RPMI7951 (cell line): ENCODE measurements around the gene BRI3. TPM values are rescaled to one million over a fixed set of nuclear protein-coding genes. Genes with fewer than 3 reads are reported as not detected.
A peak's percentile ranks its signal among the peaks of the same experiment; 100 is the strongest.

ENCODE experiments used
- DNase-seq: peaks from one replicate; pipeline ENCODE4 v3.0.0-alpha.2; 2012; ENCODE audit warnings: low read depth
- total RNA-seq: library from RNA; depleted of rRNA; stranded (reverse); fragments of >200 nt; shearing (Covaris generic); gene quantifications from 2 replicates; pipeline ENCODE4 v1.2.3, GENCODE V29; 2014; rRNA removed

BRI3 gene, protein sequence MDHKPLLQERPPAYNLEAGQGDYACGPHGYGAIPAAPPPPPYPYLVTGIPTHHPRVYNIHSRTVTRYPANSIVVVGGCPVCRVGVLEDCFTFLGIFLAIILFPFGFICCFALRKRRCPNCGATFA
- total RNA-seq: 74.1 and 76.9 TPM in 2 replicates

DNA sequence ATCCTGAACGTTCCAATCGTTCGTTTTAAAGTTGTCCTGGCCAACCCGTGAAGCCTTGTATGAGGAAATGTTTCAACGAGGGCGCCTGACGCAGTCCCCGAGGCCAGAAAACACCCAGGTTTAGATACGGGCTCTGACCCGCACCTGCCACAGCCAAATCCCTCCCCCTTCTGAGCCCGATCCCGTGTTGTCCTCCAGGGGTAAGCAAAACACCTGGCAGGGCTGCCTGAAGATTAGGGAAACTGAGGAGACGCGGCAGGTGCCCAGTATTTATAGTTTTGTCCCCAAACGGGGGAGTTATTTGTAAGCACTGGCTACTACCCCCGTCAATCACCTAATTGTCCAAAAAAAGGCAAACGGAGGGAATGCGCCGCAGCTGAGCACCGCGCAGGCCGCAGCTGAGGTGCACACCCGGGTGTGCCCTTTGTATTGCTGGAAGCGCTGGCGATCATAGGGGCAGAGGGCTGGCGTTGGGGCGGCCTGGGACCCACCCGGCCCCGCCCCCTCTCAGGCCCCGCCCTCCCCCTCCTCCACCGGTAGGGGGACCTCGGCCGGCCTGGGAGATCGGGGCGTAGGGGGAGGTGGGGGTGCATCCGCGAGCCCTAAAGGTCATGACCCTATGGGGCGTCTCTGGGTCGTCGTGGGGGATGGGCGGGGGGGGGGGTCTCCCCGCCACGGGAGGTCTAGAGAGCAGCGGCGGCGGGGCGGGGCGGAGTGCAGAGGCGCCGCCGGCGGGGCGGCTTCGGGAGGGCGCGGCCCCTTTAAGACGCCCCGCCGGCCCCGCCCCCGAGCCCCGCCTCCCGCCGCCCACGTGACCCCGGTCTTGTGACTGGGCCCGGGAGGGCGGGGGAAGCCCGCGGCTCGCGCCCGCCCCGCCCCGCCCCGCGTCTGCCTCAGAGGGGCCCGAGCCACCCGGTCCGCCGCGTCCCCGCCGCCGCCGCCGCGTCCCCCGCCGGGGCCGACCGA lies at the start of gene BRI3:
TSS of gene BRI3 (plus strand) at position 896 of the 966 bp plus-strand sequence. CDS start 110 bp downstream, outside the sequence.
- DNase-seq: peak; percentile 90

DNA sequence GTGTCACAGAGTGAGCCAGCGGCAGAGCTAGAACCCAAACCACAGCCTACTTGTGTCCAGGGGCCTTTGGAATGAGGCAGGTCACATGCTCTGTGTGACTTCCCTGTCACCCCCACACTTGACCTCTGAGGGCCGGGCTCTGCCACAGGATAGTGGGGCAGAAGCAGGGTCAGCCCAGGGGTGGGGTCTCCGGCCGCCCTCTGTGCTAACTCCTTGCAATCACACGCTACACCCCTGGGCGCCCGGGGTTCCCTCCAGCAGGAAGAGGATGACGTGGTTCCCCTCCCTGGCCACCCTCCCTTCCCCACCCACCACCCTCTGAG lies 49.3 kb upstream of the BRI3 start:
- no peak for DNase-seq

DNA sequence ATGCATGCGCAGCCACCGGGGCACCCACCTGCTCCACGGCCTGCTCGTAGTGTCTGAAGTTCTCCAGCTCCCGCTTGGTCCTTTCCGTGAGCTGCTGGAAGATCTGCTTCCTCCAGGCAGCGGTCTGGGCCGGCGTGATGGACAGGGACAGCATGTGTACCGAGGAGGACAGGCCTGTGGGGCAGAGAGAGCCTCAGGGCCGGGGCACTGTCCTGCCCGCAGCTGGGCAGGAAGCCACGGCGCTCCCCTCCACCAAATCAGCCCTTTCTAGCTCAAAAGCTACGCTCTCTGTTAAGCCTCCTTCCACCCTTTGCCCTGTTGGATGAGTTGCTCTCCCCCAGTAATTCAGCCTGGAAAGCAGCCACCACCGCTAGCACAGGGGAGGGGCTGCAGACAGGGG lies 48.7 kb upstream of the BRI3 start:
- DNase-seq: no peak

DNA sequence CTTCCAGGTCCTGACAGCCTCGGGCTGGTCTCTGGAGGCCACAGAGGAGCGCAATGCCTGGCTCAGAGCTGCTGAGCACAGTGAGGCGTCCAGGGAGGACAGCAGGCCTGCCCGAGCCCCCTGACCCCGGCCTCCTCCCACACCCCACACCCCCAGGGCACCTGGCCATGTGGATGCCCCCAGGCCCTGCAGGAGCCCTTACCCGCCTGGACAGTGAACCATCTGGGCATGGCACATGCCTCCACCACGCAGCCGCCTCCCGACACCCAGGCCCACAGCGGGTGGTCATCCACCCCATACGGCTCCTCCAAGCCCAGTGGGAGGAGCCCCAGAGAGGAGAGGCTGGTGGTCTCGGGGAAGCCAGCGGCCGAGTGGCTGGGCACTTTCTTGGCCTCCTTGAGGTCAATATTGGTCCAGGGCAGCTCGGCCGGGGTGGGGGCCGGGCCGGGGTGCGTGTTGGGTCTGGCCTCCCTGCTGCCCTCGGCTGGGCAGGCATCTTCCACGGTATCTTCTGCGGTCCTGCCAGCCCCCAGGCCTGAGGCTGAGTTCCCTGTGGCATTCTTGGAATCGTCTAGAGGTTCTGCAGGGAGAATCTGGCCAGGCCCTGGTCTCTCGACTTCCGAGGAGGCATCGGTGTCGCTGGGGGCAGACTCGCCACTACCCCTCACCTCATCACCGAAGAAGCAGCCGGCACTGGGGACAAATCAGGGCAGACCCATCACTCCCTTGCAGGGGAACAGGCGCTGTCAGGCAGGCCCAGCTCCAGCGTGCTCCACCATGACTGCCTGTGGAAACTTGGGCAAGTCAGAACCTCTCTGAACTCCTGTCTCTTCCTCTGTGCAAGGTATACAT lies 48.0 kb upstream of the BRI3 start:
- DNase-seq: no peak

DNA sequence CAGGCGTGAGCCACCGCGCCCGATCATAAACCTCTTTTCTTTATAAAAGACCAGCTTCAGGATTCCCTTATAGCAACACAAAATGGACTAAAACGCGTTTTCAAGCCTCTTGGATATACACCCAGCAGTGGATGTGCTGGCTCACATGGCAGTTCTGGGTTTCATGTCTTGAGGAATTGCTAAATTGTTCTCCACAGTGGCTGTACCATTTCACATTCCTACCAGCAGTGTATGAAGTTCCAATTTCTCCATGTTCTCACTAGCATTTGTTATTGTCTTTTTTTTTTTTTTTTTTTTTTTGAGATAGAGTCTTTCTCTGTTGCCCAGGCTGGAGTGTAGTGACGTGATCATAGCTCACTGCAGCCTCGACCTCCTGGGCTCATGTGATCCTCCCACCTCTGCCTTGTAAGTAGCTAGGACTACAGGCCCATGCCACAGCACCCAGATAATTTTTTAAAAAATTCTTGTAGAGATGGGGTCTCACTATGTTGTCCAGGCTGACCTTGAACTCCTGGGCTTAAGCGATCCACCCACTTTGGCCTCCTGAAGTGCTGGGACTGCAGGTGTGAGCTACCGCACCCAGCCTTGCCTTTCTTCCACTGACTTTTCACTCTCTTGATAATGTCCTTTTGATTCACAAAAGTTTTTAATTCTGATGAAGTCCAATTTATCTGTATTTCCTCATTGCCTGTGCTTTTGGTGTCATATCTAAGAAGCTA lies 46.9 kb upstream of the BRI3 start:
- DNase-seq: no peak

DNA sequence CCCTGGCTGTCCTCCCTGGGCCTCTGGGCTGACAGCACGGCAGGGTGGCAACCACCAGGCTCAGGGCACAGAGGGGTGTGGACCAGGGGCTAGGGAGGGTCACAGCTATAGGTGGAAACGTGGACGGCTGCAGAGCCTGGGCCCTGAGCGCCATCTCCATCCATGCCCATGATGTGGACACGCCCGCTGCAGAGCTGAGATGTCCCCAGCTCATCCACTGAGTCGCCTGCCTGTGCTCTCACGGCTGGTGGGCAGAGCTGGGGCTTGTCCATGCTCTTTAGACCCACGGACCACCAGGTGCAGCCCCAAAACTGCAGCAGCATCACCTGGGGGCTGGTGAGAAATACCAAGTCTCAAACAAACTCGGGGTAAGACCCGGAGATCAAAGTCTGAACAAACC lies 45.6 kb upstream of the BRI3 start:
- DNase-seq: no peak

DNA sequence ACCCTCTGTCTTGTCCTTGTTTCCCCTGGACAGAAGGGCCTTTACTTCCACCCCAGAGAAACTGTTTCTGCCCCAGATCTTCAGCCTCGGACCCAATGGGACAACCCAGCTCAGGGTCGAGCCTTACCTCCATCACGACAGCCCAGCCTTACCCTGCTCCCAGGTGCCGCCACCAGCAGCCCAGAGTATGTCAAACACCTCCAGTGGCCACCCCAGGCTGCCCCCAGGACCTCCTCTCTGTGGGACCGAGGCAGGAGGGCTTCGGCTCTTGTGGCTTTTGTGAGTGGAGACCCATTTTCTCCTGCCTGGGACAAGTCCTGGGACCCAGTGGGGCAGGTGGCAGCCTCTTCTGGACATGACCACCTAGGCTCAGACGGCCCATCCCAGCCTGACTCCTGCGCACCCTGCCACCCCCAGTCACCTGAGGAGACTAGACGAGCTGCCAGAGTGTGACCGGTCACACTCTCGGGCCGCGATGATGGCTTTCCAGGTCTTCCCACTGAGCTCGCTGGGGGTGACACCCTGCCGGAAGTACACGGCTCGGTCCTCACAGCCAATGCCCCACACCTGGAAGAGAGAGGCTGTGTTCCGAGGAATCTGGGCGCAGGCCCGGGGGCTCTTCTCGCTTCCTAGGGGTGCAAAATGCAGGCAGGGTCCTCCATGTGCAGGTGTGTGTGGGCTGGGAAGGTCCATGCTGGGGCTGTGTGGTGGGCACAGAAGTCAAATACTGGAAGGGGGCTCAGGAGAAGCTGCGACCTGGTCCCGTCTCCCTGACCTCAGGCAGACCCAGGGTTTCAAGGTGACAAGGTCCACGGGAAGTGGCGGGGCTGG lies 44.9 kb upstream of the BRI3 start:
- no peak for DNase-seq

DNA sequence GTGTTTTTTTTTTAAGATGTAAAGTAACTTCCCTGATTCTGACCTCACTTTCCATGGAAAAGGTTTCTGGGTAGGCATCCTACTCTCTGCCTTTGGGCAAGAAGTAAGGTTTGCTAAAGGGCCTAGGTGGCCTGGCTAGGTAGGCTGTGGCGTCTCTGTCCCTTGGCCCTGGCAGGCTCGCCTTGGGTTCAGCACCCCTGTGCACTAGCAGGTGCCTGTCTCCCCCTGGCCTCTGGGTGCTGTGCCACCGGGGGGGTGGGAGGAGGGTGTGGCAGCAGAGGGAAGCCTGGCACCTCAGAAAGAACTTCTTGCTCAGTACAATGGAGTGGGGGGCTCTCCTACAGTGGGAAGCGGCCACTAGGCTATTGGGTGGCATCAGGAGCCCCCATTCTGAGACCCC lies 43.4 kb upstream of the BRI3 start:
- DNase-seq: no peak

DNA sequence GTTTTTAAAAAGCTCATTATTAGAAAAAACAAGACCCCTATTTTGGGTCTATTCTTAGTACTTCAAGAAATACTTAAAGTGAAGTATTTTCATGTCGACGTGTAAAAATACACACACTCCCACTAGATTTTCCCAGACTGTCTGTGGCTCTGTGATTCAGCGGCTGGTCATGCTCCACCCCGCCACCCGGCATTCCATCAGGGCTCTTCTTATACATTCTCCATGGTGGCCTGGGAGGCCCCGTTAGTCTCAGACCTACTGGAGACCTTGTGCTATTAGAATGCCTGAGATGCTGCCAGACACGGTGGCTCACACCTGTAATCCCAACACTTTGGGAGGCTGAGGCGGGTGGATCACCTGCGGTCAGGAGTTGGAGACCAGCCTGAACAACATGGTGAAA lies 42.5 kb upstream of the BRI3 start:
- no peak for DNase-seq

DNA sequence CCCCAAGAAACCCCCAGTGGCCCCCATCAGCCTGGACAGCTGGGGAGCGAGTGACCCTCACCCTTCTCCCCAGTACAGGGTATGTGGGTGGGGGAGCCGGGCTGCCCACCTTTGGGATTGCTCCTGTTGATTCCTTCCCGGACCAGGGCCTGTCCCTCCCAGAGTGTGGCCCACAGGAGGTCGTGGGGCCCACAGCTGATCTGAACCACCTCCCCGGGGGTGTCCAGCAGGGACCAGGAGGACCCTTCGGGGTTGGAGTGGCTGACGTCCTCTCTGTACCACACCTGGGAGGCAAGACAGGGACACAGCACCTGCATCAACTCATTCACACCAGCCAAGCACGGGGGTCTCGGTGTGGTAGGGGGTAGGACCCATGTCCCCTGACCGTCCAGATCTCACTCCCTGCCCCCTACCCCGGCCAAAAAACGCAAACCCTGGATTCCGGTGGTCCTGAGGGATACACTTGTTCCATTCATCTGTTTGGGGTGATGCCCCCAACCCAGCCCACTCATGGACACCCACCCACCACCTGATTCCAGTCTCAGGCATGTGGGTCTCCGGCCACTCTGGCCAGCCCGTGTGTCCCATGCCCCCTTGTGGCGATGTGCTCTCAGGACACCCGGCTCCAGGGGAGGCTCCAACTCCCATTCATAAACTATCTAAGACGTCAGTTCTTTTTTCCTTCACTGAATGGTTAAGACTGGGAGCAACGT lies 40.4 kb upstream of the BRI3 start:
- DNase-seq: peak; percentile 11

DNA sequence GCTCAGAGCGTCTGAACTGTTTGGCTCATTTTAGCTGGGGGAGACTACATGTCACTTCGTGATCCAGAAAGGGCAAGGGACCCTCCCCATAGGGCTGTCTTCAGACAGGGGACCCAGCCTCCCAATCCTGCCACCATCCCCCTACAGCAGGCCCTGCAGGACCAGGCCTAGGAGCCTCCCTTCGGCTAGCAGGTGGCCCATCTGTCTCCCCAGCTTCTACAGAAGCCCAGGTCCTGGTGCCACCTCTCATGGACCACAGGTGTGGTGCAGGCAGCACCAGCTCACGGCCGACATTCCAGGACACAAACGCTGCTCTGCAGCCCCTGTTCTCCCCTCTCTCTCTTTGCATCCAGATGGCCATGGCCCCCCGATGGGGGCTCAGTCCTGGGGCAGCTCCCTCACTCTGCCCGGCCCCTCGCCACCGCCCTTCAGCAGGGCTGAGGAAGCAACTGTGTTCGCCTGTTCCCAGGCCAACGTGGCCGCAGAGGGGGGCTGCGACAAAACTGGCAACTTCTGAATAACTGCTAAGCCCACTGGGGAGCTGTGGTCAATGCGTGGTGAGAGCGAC lies 39.7 kb upstream of the BRI3 start:
- no peak for DNase-seq

DNA sequence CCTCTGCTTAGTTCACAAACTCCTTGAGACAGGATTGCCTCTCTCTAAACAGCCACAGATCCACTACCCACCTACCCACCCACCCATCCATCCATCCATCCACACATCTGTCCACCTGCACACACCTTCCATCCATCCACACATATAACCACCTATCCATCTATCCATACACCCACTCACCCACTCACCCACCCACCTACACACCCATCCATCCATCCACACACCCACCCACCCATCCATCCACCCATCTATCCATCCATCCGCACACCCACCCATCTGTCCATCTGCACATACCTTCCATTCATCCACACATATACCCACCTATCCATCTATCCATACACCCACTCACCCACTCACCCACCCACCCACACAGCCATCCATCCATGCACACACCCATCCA lies 39.1 kb upstream of the BRI3 start:
- DNase-seq: no peak

DNA sequence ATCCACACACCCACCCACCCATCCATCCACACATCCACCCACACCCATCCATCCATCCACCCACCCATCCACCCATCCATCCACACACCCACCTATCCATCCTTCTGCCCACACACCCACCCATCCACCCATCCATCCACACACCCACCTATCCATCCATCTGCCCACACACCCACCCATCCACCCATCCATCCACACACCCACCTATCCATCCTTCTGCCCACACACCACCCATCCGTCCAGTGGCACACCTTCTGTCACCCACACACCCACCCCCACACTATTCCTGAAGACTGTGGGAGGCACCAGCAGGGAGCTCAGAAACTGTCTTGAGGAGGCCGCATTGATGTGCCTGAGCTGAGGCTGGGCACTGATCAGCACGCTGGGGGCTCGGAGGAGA lies 38.6 kb upstream of the BRI3 start:
- no peak for DNase-seq

DNA sequence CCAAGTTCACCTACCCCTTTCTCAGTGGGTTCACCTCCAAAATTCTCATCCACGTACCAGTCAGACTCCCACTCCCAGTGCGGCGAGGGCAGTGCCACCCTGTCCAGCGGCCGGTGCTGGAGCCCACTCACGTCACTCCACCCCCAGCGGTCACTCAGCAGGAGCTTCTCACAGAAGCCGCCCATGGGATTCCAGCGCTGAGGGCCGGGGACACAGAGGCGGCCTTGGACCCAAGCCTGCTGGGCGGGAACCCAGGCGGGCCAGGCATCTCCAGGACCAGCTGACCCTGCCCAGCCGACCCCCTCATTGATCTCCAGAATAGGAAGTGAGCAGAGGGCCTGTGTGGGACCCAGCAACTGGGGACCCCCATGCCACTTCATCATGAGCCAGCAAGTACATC lies 36.6 kb upstream of the BRI3 start:
- no peak for DNase-seq

DNA sequence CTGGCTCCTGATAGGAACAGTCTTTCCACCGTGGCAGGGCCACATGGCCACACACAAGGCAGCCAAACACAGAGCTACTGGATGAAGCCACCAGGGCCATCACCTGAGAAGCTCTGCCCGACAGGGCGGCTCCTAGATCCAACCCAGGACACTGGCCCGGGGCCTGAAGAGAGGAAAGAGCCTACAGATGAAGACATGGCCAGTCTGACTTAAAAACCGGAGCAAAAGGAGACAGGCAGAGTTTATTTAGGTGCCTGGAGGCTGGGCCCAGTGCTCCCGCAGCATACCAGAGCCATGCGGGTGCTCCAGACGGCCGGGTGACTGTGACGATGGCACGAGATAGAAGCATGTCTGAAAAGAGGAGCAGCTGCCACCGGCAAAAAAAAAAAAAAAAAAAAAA lies 33.3 kb upstream of the BRI3 start:
- DNase-seq: no peak

DNA sequence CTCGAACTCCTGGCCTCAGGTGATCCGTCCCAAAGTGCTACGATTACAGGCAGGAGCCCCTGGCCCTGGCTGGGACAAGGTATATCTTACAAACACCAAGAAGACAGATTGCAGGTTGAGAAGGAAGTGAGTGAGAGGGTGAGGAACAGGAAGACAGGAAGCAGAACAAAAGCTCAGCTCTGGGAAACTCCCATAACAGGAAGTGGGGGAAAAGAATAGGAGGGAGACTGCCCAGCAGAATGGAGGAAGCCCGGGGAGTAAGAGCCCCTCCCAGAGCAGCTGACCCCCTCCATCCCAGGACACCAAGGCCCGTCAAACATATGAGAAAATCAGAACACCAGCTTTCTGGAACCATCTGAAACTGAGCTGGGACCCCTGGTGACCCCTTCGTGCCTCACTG lies 32.4 kb upstream of the BRI3 start:
- DNase-seq: no peak

DNA sequence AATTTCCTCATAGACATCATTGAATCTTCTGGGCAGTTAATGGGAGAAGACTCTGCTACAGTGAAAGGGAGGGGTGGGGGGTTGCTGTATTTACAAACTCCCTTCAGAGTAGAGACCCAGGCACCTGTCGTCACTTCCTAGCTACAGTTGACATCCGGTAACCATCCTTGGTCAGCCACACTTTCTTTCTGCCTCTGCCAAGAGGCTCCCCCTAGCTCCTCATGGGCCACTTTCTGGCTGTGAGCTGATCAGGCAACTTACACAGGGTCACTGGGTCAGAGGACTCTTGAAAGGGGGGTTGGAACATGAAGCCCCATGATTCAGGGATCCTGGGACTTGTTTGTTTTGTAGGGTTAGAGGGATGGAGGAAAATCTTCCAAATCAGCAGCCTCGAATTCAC lies 30.7 kb upstream of the BRI3 start:
- DNase-seq: no peak

DNA sequence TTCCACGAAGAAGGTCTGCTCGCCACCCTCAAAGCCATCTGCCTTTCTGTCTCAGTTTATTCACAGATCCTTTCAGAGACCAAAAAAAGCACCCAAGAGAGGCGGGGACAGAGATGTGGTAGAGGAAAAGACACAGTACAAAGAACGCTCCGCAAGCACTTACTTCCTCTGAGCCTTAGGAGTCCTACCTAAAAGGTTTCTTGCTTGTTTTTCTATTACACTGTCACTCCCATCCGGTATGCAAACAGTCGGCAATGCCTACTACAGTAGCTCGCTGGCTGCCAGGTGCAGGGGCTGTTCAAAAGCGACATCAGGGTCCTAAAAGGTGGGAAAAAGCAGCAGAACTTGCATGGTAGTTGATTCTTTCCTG lies 30.3 kb upstream of the BRI3 start:
- no peak for DNase-seq

DNA sequence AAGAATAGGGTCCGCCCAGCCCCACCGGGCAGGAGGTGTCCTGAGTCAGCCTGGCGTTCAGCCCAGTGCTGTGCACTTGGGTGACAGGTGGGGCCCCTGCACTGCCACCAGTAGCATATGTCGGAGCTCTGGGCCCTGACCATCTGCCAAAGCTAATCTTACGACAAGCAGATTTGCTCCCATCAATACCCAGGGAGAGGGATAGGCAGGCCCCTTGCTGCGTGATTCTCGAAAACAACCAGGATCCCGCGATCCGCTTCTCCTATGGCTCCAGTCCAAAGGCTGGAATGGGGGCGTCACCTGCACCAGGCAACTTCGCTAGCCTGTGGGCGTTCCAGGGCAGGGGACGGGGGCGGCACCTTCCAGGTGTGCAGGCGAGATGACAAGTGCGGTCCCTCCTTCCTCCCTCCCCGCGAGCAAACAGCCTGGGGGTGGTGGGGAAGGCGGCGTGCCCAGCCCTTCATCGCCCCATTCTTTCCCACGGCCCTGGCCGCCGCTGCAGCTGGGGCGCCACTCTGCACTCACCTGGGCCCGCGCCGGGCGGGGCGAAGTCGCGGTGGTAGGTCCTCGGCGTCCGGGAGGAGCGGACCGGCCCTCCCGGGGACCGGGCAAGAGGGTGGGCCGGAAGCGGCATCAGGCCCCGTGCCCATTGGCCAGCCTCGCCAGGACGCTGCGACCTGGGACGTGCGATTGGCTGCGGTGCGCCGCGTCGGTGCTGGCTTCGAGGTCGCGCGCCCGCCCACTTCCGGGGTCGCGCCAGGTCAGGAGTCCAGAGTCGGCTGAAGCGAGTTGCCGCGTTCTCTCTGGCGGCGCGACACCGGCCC lies 29.7 kb upstream of the BRI3 start, which contains the start of gene TECPR1:
TSS of gene TECPR1 (minus strand) at position 632 of the 824 bp plus-strand sequence. CDS start 6,086 bp downstream, outside the sequence.
- DNase-seq: peak; percentile 91
